Neural cell (in vitro differentiated cells): ENCODE measurements around the gene CARD9. TPM values are rescaled to one million over a fixed set of nuclear protein-coding genes. Genes with fewer than 3 reads are reported as not detected.

Experiments
- polyA plus RNA-seq: library from polyadenylated mRNA; depleted of rRNA; stranded (reverse); fragments of >200 nt; gene quantifications from 2 replicates; pipeline ENCODE4 v1.2.3, GENCODE V29; 2014

CARD9 gene
- polyA plus RNA-seq, 1 donor from 2014 or later = 0.77 TPM

Other genes with a start within 250 kb of the CARD9 start
- not detected in 2 replicates for gene LHX3, start 168.5 kb downstream of the CARD9 start, polyA plus RNA-seq
- 20.7 and 25.1 TPM in 2 replicates for gene QSOX2, start 127.9 kb downstream of the CARD9 start, polyA plus RNA-seq
- gene CCDC187, start 69.6 kb downstream of the CARD9 start, polyA plus RNA-seq = not detected in 2 replicates
- gene GPSM1, start 46.1 kb downstream of the CARD9 start, polyA plus RNA-seq = 117 and 148 TPM in 2 replicates
- 23.6 and 36.6 TPM in 2 replicates for gene DNLZ, start 9.9 kb downstream of the CARD9 start, polyA plus RNA-seq
- 6.8 and 12.9 TPM in 2 replicates for gene SNAPC4, start 26.5 kb upstream of the CARD9 start, polyA plus RNA-seq
- gene ENTR1, start 36.9 kb upstream of the CARD9 start, polyA plus RNA-seq = 63.7 and 72.1 TPM in 2 replicates
- 61.3 and 62.6 TPM in 2 replicates for gene PMPCA, start 37.0 kb upstream of the CARD9 start, polyA plus RNA-seq
- gene INPP5E, start 66.2 kb upstream of the CARD9 start, polyA plus RNA-seq = 17.9 and 24.0 TPM in 2 replicates
- 15.4 and 21.8 TPM in 2 replicates for gene SEC16A, start 109.4 kb upstream of the CARD9 start, polyA plus RNA-seq
- 0.15 and 0.32 TPM in 2 replicates for gene NOTCH1, start 172.4 kb upstream of the CARD9 start, polyA plus RNA-seq